ENCODE measurements around the gene XRCC1.

XRCC1 gene

GRCh38 chr19:43532962-43533545, 42.3 kb downstream of the XRCC1 start, which contains the start of gene ZNF575 (continued):
- TF ChIP-seq ZNF449 (tag by site-specific recombination; IDR thresholded peaks at IDR 0.05) (peak; percentile 94), KLF16 (tag by site-specific recombination; IDR thresholded peaks at IDR 0.05) (peak; percentile 87), ZNF433 (tag by site-specific recombination; IDR thresholded peaks at IDR 0.05; ENCODE audit: low read depth) (no peak), PRDM4 (tag by site-specific recombination; IDR thresholded peaks at IDR 0.05) (peak; percentile 82), ZNF2 (tag by site-specific recombination; IDR thresholded peaks at IDR 0.05) (peak; percentile 15; the same call in 1 of the 2 replicates), BCL11A (tag by site-specific recombination; IDR thresholded peaks at IDR 0.05; ENCODE audit: low read depth) (0 out of 2 replicates have a peak, but pooled peaks have one; percentile 14), ZNF777 (tag by site-specific recombination; IDR thresholded peaks at IDR 0.05; ENCODE audit: borderline replicate concordance) (peak; percentile 15; the same call in 1 of the 2 replicates), ZBTB20 (tag by site-specific recombination; IDR thresholded peaks at IDR 0.05) (0 out of 2 replicates have a peak, but pooled peaks have one; percentile 15), ZSCAN18 (tag by site-specific recombination; IDR thresholded peaks at IDR 0.05) (0 out of 2 replicates have a peak, but pooled peaks have one; percentile 49), ZNF394 (tag by site-specific recombination; IDR thresholded peaks at IDR 0.05; ENCODE audit: borderline replicate concordance) (0 out of 2 replicates have a peak, but pooled peaks have one; percentile 10), SP2 (tag by site-specific recombination; IDR thresholded peaks at IDR 0.05) (peak; percentile 89), ZBTB44 (tag by site-specific recombination; IDR thresholded peaks at IDR 0.05) (peak; percentile 77), ZNF501 (tag by site-specific recombination; IDR thresholded peaks at IDR 0.05) (no peak), ZNF571 (tag by site-specific recombination; IDR thresholded peaks at IDR 0.05) (no peak), SP7 (tag by site-specific recombination; IDR thresholded peaks at IDR 0.05) (no peak; the same call in 1 of the 2 replicates), REPIN1 (tag by site-specific recombination; IDR thresholded peaks at IDR 0.05; ENCODE audit: low read depth) (no peak), ZNF561 (tag by site-specific recombination; IDR thresholded peaks at IDR 0.05; ENCODE audit: borderline replicate concordance) (peak; percentile 92), ZFP69B (tag by site-specific recombination; IDR thresholded peaks at IDR 0.05) (peak; percentile 59), MZF1 (tag by site-specific recombination; IDR thresholded peaks at IDR 0.05; ENCODE audit: borderline replicate concordance) (no peak), SCRT1 (tag by site-specific recombination; IDR thresholded peaks at IDR 0.05; ENCODE audit: borderline replicate concordance) (no peak), ZNF341 (tag by site-specific recombination; IDR thresholded peaks at IDR 0.05; ENCODE audit: low read depth) (peak; percentile 54; the same call in 1 of the 2 replicates), ZNF76 (tag by site-specific recombination; IDR thresholded peaks at IDR 0.05; ENCODE audit: borderline replicate concordance, low read depth) (0 out of 2 replicates have a peak, but pooled peaks have one; percentile 28), ZBTB17 (tag by site-specific recombination; IDR thresholded peaks at IDR 0.05) (peak; percentile 85), KLF7 (tag by site-specific recombination; IDR thresholded peaks at IDR 0.05; ENCODE audit: borderline replicate concordance) (no peak), KLF9 (tag by site-specific recombination; IDR thresholded peaks at IDR 0.05; ENCODE audit: low read depth) (peak; percentile 51; the same call in 1 of the 2 replicates), ZNF624 (tag by site-specific recombination; IDR thresholded peaks at IDR 0.05) (no peak), KLF17 (tag by site-specific recombination; IDR thresholded peaks at IDR 0.05) (peak; percentile 54), ZNF335 (tag by site-specific recombination; conservative IDR thresholded peaks at IDR 0.05) (peak; percentile 56; the same call in 1 of the 2 replicates), ZNF580 (tag by site-specific recombination; IDR thresholded peaks at IDR 0.05) (peak; percentile 60; the same call in 1 of the 2 replicates), EGR2 (tag by site-specific recombination; IDR thresholded peaks at IDR 0.05; ENCODE audit: low read depth) (peak; percentile 93), ZNF221 (tag by site-specific recombination; IDR thresholded peaks at IDR 0.05; ENCODE audit: borderline replicate concordance) (0 out of 2 replicates have a peak, but pooled peaks have one; percentile 50)

All from HEK293 (cell line).